NT2/D1 (cell line): ENCODE measurements around the gene NAP1L1.

Experiments
- DNase-seq: peaks from one replicate; pipeline ENCODE4 v3.0.0-alpha.2; 2011; ENCODE audit warnings: low read depth, low spot score
- H3K27me3 ChIP-seq: 2 replicates; pipeline ENCODE4 v1.6.0; 2011; ENCODE audit warnings: mild to moderate bottlenecking; ENCODE audit not compliant: insufficient read length, insufficient read depth
- H3K36me3 ChIP-seq: 2 replicates; pipeline ENCODE4 v1.6.1; 2011; ENCODE audit warnings: mild to moderate bottlenecking, low read length, mixed read lengths; ENCODE audit not compliant: insufficient read depth, insufficient read length
- H3K4me1 ChIP-seq: 2 replicates; pipeline ENCODE4 v1.5.1; 2011; ENCODE audit not compliant: insufficient read depth, insufficient read length
- H3K4me3 ChIP-seq: 2 replicates; pipeline ENCODE4 v1.5.1; 2011; ENCODE audit warnings: low read depth; ENCODE audit not compliant: insufficient read length
- H3K9ac ChIP-seq: 2 replicates; pipeline ENCODE4 v1.6.0; 2011; ENCODE audit warnings: low read depth; ENCODE audit not compliant: insufficient read length
- H3K9me3 ChIP-seq: 2 replicates; pipeline ENCODE4 v1.5.1; 2011; ENCODE audit warnings: mild to moderate bottlenecking, low read length; ENCODE audit not compliant: insufficient read depth
- SUZ12 ChIP-seq: IDR thresholded peaks from 2 replicates; pipeline ENCODE4 v1.6.1; 2011; ENCODE audit not compliant: insufficient read length, insufficient read depth; ENCODE audit errors: extremely low read depth
- YY1 ChIP-seq: IDR thresholded peaks from 2 replicates; pipeline ENCODE4 v1.6.1; 2011; ENCODE audit not compliant: insufficient read length, insufficient read depth
- ZNF274 ChIP-seq: IDR thresholded peaks from 2 replicates; pipeline ENCODE4 v1.6.1; 2011; ENCODE audit warnings: mild to moderate bottlenecking, low read depth, low read length

The NAP1L1 gene

DNA sequence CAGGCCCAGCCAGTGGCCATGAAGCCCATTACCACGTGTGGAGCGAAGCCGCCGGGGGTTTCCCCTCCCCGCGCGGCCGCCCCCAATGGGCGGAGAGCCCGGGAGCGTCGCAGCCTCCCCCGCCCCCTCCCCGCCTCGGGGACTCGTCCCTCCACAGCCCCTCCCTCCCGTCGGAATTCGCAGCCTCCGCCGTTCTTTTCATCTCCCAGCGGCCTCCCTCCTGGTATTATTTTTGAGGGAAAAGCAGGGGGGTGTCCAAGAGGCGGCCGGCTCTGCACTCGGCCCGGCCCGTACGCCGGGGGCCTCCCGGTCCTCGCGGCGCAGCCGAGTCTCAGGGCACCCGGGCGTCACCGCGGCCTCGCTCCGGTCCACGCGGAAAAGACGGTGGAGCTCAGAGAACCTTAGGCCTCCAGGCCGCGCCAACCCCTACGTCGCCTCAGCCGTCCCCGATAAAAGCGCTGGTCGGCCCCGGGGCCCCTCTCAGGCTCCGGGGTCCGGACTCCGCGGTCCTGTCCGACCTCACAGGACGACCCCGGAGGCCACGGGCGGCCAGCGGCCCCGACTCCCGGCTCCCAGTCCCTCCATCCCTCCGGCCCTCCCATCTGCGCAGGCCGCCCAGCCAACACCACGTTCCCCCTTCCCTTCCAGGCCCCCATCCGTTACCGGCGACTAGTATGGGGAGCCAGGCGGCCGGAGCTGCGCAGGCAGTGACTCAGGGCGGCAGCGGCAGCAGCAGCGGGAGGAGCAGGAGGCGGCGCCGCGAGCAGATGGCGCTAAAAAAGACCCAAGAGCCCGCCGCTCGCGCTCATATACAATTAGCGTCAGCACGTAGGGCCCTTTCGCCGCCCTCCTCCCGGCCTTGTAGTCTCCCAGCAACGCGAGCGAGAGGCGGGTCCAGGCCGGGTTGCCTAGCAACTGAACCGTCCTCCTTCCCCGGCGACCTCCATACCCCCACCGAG is at the start of gene NAP1L1:
Gene NAP1L1 (minus strand): TSS at position 782 of the 959 bp plus-strand sequence. CDS start 10,466 bp downstream, outside the sequence.
- TF ChIP-seq SUZ12 (no peak), YY1 (no peak), ZNF274 (no peak)
- Histone ChIP-seq H3K27me3 (no peaks in the 10 kb centered on the region), H3K9ac (peak within 1 kb of the TSS; percentile 100), H3K4me1 (peaks cover 3% of the 10 kb centered on the region), H3K9me3 (no peaks in the 10 kb centered on the region), H3K36me3 (peaks cover 44% of the 10 kb centered on the region), H3K4me3 (peak within 1 kb of the TSS; percentile 95)
- DNase-seq = peak; percentile 98

GRCh38 chr12:76127588-76127987 is 43.1 kb upstream of the NAP1L1 start:
- no peak for DNase-seq
- H3K27me3 ChIP-seq = no peaks in the 10 kb centered on the region
- no peaks in the 10 kb centered on the region for H3K9me3 ChIP-seq

DNA sequence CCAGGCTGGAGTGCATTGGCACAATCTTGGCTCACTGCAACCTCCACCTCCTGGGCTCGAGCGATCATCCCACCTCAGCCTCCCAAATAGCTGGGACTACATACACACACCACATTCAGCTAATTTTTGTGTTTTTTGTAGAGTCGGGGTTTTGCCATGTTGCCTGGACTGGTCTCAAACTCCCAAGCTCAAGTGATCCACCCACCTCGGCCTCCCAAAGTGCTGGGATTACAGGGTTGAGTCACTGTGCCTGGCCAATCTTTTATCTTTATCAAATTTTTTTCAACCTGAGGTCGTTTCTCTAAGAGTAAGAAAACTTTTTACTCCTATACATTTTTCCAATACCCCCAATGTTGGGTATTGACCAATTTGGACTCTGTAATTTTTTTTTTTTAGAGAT is 40.0 kb upstream of the NAP1L1 start:
- TF ChIP-seq ZNF274 (no peak), SUZ12 (no peak), YY1 (no peak)
- Histone ChIP-seq H3K36me3 (no peaks in the 10 kb centered on the region), H3K4me1 (no peaks in the 10 kb centered on the region), H3K9me3 (no peaks in the 10 kb centered on the region), H3K27me3 (no peaks in the 10 kb centered on the region), H3K9ac (no peak overlapping the region), H3K4me3 (no peak overlapping the region)
- DNase-seq = no peak

More at GRCh38 chr12:76127588-76127987, 43.1 kb upstream of the NAP1L1 start:
- Histone ChIP-seq H3K36me3 (no peaks in the 10 kb centered on the region), H3K9ac (no peak overlapping the region), H3K4me3 (no peak overlapping the region), H3K4me1 (no peaks in the 10 kb centered on the region)
- no peak for TF ChIP-seq YY1
- no peak for TF ChIP-seq SUZ12
- TF ChIP-seq ZNF274 = no peak

DNA sequence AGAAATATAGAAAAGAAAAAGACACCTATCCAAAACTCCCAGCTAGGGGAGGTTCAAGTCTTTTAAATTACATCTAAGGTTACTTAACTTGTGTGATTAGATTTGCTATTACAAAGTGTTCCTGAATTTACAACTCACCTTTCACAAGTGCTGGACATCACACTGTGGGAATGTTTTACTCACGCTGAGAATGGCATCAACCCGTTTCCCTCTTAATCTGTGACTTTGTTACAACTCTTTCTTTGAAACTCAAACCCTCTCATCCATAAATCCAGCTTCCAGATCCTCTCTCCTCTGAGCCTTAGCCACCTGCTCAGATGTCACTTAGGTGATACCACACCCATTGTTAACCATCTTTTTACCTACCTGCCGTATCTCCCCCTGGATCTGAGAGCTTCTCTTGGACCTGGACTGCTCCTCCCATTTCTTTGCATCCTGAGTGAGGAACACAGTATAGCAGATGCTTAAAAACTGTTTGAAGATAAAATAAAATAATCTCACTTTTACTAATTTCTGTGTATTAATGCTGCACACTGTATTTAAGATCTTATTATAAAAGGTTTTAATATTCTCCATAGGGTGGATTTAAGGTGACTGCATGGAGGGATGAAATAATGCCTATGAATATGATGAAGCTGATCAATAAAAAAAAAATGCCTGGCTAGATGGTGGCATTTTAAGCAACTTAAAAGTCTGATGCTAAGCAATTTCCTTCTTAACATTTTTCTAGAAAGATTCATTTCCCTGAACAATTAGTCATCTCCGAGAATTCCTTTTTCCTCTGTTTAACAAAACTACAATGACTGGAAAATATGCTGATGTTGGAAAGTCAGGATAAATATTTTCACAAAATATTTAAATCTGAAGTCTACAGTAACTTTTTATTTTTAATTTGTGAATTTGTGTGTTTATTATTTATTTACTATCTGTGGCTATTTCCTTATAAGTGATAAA is 39.1 kb upstream of the NAP1L1 start:
- H3K4me3 ChIP-seq = no peak overlapping the region
- H3K9ac ChIP-seq = no peak overlapping the region
- DNase-seq = no peak
- no peaks in the 10 kb centered on the region for H3K4me1 ChIP-seq
- TF ChIP-seq ZNF274 (no peak), SUZ12 (no peak), YY1 (no peak)
- no peaks in the 10 kb centered on the region for H3K36me3 ChIP-seq
- H3K27me3 ChIP-seq = no peaks in the 10 kb centered on the region
- no peaks in the 10 kb centered on the region for H3K9me3 ChIP-seq

DNA sequence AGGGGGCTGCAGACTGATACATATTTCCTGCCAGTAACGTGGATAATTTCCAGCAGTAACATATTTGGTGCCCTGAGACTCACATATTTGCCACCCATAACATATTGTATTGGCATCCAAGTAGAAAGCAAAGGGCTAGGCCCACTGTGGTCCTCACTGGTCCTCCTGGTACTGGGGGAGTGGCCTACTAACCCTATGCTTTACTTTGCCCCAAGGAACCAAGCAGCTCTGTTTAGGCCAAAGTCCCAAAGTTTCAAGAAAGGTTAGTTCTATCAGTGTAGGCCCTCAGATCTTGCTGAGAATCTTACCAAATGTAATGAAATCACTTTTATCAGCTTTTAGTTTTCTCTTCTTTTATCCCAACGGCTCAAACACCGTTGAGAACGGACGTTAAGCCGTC is 35.4 kb upstream of the NAP1L1 start:
- Histone ChIP-seq H3K9me3 (no peaks in the 10 kb centered on the region), H3K27me3 (no peaks in the 10 kb centered on the region), H3K9ac (no peak overlapping the region), H3K4me1 (no peaks in the 10 kb centered on the region), H3K36me3 (no peaks in the 10 kb centered on the region), H3K4me3 (no peak overlapping the region)
- DNase-seq = no peak
- TF ChIP-seq SUZ12 (no peak), YY1 (no peak), ZNF274 (no peak)

DNA sequence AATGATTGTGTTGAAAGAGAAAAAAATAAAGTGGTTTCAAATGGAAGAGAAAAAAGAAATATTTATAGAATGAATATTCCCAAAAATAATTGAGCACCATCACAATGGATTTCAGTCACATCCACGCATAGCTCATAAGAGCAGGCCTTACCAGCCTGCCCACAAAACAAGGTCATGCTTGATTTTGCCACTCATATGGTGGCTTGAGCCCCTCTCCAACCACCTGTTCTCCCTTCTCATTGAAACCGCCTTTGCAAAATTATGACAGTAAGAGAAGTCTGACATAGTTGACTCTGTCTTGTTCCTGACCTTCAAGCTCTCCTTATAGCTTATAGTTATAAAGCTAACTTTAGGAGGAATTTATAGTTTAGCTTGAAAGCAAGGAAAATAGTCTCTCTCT is 33.3 kb upstream of the NAP1L1 start:
- Histone ChIP-seq H3K36me3 (no peaks in the 10 kb centered on the region), H3K9ac (no peak overlapping the region)
- no peak for TF ChIP-seq SUZ12
- no peak for TF ChIP-seq ZNF274
- no peak for TF ChIP-seq YY1

GRCh38 chr12:76117067-76117691 is 32.7 kb upstream of the NAP1L1 start:
- Histone ChIP-seq H3K4me1 (no peaks in the 10 kb centered on the region), H3K4me3 (no peak overlapping the region), H3K9ac (no peak overlapping the region), H3K9me3 (no peaks in the 10 kb centered on the region), H3K27me3 (no peaks in the 10 kb centered on the region), H3K36me3 (no peaks in the 10 kb centered on the region)
- no peak for DNase-seq
- TF ChIP-seq YY1 = no peak
- no peak for TF ChIP-seq SUZ12
- TF ChIP-seq ZNF274 = no peak

More for the DNA sequence above, 33.3 kb upstream of the NAP1L1 start:
- no peaks in the 10 kb centered on the region for H3K4me1 ChIP-seq
- no peak for DNase-seq
- no peaks in the 10 kb centered on the region for H3K9me3 ChIP-seq
- no peaks in the 10 kb centered on the region for H3K27me3 ChIP-seq
- no peak overlapping the region for H3K4me3 ChIP-seq
